HG03060 (cell line): ENCODE results near the gene LRP10.
"Not testable (repeated sequence)": the region's sequence is repeated elsewhere in the genome, so short reads cannot be mapped to it uniquely, and the experiment has no call there.

Source experiments
- ATAC-seq: cut with Tn5 transposase; IDR thresholded peaks from one replicate; pipeline ENCODE4 v1.9.1; 2021; ENCODE audit warnings: low read depth, moderate number of reproducible peaks; ENCODE audit not compliant: unreplicated experiment

The LRP10 gene

GRCh38 chr14:22843123-22843925 is 28.2 kb upstream of the LRP10 start:
- ATAC-seq, result no peak

GRCh38 chr14:22844221-22845102 is 27.1 kb upstream of the LRP10 start:
- no peak for ATAC-seq

- no peak for ATAC-seq
Measured at GRCh38 chr14:22845103-22845394, 26.5 kb upstream of the LRP10 start.

GRCh38 chr14:22845821-22846625 is 25.5 kb upstream of the LRP10 start:
- no peak for ATAC-seq

GRCh38 chr14:22846811-22847307 is 24.7 kb upstream of the LRP10 start:
- no peak for ATAC-seq

GRCh38 chr14:22847661-22848341 is 23.7 kb upstream of the LRP10 start:
- ATAC-seq, result no peak

- no peak for ATAC-seq
Measured at GRCh38 chr14:22848351-22849164, 23.0 kb upstream of the LRP10 start.

- ATAC-seq, result no peak
Measured at GRCh38 chr14:22849212-22849819, 22.2 kb upstream of the LRP10 start.

- ATAC-seq, result no peak
Measured at GRCh38 chr14:22850944-22851764, 20.4 kb upstream of the LRP10 start.

- ATAC-seq, result not testable (repeated sequence)
Measured at GRCh38 chr14:22852178-22852577, 19.4 kb upstream of the LRP10 start.

- no peak for ATAC-seq
Measured at GRCh38 chr14:22852599-22852939, 19.0 kb upstream of the LRP10 start.

- no peak for ATAC-seq
Measured at GRCh38 chr14:22852940-22853767, 18.4 kb upstream of the LRP10 start.

GRCh38 chr14:22854296-22854695 is 17.2 kb upstream of the LRP10 start:
- not testable (repeated sequence) for ATAC-seq

- no peak for ATAC-seq
Measured at GRCh38 chr14:22854963-22855724, 16.4 kb upstream of the LRP10 start.

- no peak for ATAC-seq
Measured at GRCh38 chr14:22856428-22856827, 15.1 kb upstream of the LRP10 start.

GRCh38 chr14:22860377-22860776 is 11.2 kb upstream of the LRP10 start:
- ATAC-seq, result not testable (repeated sequence)

- ATAC-seq, result no peak
Measured at GRCh38 chr14:22861651-22862050, 9.9 kb upstream of the LRP10 start.
